ENCODE data around the gene LPP. TPM values are rescaled to one million over a fixed set of nuclear protein-coding genes. Genes with fewer than 3 reads are reported as not detected.
A peak's percentile ranks its signal among the peaks of the same experiment; 100 is the strongest.

The LPP gene
- total RNA-seq, 1 donor from 2014 or later = 93.9 TPM

DNA sequence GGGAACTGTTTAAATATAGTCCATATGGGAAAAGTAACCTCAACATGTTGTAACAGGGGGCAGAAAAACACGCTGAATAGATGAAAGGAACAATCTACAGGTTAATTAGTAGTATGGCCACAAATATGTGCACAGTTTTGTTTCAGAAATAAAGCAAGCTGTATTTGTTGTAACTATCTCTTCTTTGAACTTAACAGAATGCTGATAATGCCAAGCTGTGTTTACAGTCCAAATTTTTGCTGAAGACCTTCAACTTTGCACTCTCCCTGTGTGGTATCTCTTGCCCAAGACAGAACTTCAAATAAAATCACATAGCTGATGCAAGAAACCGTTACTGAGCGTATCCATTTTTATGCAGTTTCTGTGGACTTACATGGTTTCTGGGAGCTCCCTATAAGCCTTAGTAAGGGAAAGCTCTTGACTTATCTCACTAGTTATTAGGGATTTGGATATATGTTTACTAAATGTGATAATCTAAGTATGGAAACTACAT, 592.4 kb downstream of the LPP start:
- DNase-seq (ENCODE audit: low read depth) = no peak
- TF ChIP-seq, protein P1, sequence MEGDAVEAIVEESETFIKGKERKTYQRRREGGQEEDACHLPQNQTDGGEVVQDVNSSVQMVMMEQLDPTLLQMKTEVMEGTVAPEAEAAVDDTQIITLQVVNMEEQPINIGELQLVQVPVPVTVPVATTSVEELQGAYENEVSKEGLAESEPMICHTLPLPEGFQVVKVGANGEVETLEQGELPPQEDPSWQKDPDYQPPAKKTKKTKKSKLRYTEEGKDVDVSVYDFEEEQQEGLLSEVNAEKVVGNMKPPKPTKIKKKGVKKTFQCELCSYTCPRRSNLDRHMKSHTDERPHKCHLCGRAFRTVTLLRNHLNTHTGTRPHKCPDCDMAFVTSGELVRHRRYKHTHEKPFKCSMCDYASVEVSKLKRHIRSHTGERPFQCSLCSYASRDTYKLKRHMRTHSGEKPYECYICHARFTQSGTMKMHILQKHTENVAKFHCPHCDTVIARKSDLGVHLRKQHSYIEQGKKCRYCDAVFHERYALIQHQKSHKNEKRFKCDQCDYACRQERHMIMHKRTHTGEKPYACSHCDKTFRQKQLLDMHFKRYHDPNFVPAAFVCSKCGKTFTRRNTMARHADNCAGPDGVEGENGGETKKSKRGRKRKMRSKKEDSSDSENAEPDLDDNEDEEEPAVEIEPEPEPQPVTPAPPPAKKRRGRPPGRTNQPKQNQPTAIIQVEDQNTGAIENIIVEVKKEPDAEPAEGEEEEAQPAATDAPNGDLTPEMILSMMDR (conservative IDR thresholded peaks at IDR 0.05; ENCODE audit: low read depth, low read length) = no peak
- H3K4me3 ChIP-seq (ENCODE audit: low read depth, low read length) = no peak overlapping the region

DNA sequence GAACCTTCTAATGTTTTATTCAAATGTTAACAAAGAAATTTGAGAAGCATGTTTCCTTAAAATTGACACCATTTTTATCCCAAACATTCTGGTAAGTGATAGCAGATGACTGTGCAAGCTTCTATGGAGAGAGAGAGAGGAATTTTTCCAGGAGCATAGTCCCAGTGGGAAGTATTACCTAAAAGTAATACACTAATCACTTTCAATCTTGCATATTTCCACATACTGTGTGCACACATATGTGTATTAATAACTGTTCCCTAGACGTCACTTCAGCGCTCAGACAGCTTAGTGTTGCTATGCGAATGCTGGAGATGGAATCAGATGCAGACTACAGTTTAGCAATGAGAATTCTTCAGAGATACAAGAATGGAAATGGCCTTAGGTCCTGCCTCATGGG, 593.5 kb downstream of the LPP start:
- no peak for DNase-seq (ENCODE audit: low read depth)

DNA sequence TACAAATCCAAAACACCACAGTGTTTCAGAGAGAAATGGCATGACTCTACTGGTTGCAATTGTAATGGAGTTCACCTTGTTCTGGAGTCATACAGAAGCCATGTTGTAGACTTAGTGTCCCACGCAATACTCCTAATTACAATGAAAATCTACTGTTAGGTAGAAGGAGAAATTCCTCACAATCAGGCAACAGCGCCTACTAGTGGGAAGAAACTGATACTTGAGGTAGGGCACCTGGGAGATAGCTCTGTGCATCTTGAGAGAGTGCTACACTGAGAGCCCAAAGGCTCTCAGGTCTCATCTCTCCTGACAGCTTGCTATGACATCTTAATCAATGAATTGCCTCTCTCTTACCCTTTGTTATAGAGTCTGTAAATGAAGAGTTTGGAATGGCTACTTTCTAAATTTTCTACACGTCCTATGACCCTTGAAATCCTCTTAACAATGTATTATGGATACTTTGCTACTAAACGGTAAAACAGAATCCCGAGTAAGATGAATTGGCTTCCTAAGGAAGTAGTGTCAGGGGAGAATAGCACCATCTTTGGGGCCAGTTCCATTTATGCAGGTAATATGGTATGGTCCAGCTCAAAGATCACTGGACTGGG, 595.2 kb downstream of the LPP start:
- H3K4me3 ChIP-seq (ENCODE audit: low read depth, low read length) = no peak overlapping the region
- TF ChIP-seq, protein P1 (conservative IDR thresholded peaks at IDR 0.05; ENCODE audit: low read depth, low read length) = peak; percentile 60
- DNase-seq (ENCODE audit: low read depth) = no peak

More for the DNA sequence above, 593.5 kb downstream of the LPP start:
- no peak overlapping the region for H3K4me3 ChIP-seq (ENCODE audit: low read depth, low read length)
- TF ChIP-seq, protein P1 (conservative IDR thresholded peaks at IDR 0.05; ENCODE audit: low read depth, low read length) = no peak

DNA sequence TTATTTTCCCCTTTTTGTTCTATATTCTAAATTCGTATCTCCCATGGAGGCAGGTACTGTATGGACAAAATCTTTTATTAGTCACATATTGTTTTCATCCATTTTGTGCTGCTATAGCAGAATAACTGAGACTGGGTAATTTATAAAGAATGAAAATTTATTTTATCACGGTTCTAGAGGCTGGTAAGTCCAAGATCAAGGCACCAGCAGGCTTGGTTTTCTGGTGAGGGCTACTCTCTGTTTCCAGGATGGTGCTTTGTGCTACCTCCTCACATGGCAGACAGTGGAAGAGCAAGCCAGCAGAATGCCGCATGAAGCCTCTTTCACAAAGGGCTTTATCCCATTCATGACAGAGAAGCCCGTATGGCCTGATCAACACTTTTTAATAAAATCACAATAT, 595.9 kb downstream of the LPP start:
- no peak for DNase-seq (ENCODE audit: low read depth)
- TF ChIP-seq, protein P1 (conservative IDR thresholded peaks at IDR 0.05; ENCODE audit: low read depth, low read length) = no peak
- no peak overlapping the region for H3K4me3 ChIP-seq (ENCODE audit: low read depth, low read length)

DNA sequence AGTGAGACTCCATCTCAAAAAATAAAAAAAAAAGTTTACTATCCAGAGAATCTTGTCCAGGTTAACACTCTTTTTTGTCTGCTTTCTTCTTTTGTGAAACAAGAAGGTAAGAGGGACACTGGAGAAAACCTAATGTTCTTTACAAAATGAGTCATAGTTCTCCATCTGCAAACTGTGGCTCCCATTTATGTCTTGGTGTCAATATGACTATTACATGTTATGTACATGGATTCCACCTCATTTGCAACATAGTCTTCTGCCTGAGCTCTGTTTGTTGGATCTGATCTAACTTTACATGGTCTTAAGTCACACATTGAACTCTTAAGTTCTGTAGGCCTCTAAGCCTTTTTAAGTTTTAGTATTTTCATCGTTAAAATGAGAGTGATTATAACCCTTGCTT, 596.7 kb downstream of the LPP start:
- H3K4me3 ChIP-seq (ENCODE audit: low read depth, low read length) = no peak overlapping the region
- TF ChIP-seq, protein P1 (conservative IDR thresholded peaks at IDR 0.05; ENCODE audit: low read depth, low read length) = no peak
- DNase-seq (ENCODE audit: low read depth) = no peak

DNA sequence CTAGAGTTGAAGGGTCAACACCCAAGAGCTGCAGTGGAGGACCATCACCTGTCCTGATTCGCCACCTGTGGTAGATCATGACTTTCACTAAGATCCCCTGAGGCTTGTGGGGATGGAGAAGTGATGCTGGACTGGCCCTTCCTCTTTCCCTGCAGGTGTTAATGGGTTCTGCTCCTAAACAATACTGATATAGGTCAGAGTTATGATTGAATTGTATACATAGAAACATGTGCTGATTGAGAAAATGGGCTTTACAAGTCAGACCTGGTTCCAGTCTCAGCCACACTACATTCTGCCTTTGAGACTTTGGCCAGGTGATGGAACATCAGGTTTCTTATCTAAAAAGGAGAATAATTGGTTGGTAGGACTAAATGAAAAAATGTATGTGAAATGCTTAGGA, 598.9 kb downstream of the LPP start:
- H3K4me3 ChIP-seq (ENCODE audit: low read depth, low read length) = no peak overlapping the region
- DNase-seq (ENCODE audit: low read depth) = no peak
- TF ChIP-seq, protein P1 (conservative IDR thresholded peaks at IDR 0.05; ENCODE audit: low read depth, low read length) = no peak

DNA sequence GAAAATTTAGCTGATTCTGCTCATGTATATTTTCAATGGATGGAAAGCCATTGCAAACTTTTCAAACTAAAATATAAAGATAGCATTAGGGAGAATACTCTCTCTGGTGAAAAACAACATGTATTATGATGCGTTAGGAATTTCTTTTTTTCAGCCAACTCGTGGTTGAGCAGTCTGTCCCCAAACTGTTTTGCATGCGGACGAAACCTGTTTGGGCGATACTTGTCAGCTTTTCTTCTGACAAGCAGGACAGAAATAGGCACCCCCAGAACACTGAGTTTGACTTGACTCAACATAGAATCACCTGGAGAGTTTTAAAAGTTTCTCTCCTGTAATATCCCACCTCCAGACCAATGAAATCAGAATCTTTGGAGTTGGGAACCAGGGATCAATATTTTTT, 600.3 kb downstream of the LPP start:
- DNase-seq (ENCODE audit: low read depth) = no peak
- TF ChIP-seq, protein P1 (conservative IDR thresholded peaks at IDR 0.05; ENCODE audit: low read depth, low read length) = no peak
- no peak overlapping the region for H3K4me3 ChIP-seq (ENCODE audit: low read depth, low read length)
